GM12878 (cell line): Measurements from ENCODE around the gene DNAH9. TPM values are rescaled to one million over a fixed set of nuclear protein-coding genes. Genes with fewer than 3 reads are reported as not detected.

Experiments used
- ATAC-seq: fragments of 200-7000 bp; cut with Tn5 transposase; 3 replicates; pipeline ENCODE4 v1.9.1; 2020; ENCODE audit warnings: mild to moderate bottlenecking, moderate library complexity
- BruUV-seq: library from RNA; stranded (reverse); fragments of 400-500 nt; replicated peaks from 2 replicates; lab custom pipeline; 2021; lab: Mats Ljungman, UMichigan
- CTCF ChIA-PET: fragments of 300-600 bp; sonication (Branson Sonifier 250); formaldehyde crosslinking; extraction: SDS; loops from one replicate; lab custom pipeline; 2021; ENCODE audit warnings: inconsistent platforms; lab: Yijun Ruan, JAX
- POLR2A ChIA-PET: fragments of 350-600 bp; formaldehyde crosslinking; extraction: SDS; loops from one replicate; lab custom pipeline; 2021; ENCODE audit warnings: inconsistent platforms; lab: Charles Lee
- RAD21 ChIA-PET: fragments of 300-600 bp; sonication (Branson Sonifier 250); formaldehyde crosslinking; loops from one replicate; lab custom pipeline; 2023; ENCODE audit warnings: antibody characterized with exemption; ENCODE audit not compliant: unreplicated experiment; lab: Charles Lee
- SMC1A ChIA-PET: fragments of 300-600 bp; sonication (Branson Sonifier 250); formaldehyde crosslinking; loops from one replicate; lab custom pipeline; 2023; ENCODE audit not compliant: unreplicated experiment, uncharacterized antibody; lab: Charles Lee
- DNase-seq: peaks from one replicate; pipeline ENCODE4 v3.0.0-alpha.2; 2011; ENCODE audit warnings: low read depth, low spot score
- FAIRE-seq: peaks from 3 replicates; lab custom pipeline; 2011; peaks lifted over from hg19 to GRCh38; lab: Jason Lieb, UNC
- H2AFZ ChIP-seq: 2 replicates; pipeline ENCODE4 v1.6.0; 2011; ENCODE audit warnings: low read depth, low read length, control low read depth; ENCODE audit not compliant: control insufficient read depth
- H3K27ac ChIP-seq: 2 replicates; pipeline ENCODE4 v1.5.1; 2011; ENCODE audit warnings: control low read depth; ENCODE audit not compliant: control insufficient read depth, insufficient read depth
- H3K27me3 ChIP-seq, 2 experiments: replicated peaks in 1 of 2; 2 replicates each; pipeline versions ENCODE4 v1.6.0 to v1.6.1; 2011; ENCODE audit warnings: low read length in 1 of 2; ENCODE audit not compliant: control insufficient read depth in 2 of 2, insufficient read depth in 2 of 2
- H3K36me3 ChIP-seq, 2 experiments: 2 replicates each; pipeline ENCODE4 v1.5.1; 2011; ENCODE audit warnings: low read length in 1 of 2; ENCODE audit not compliant: control insufficient read depth in 2 of 2, insufficient read depth in 2 of 2
- H3K4me1 ChIP-seq: 2 replicates; pipeline ENCODE4 v1.6.1; 2011; ENCODE audit warnings: mild to moderate bottlenecking, low read length, moderate library complexity, mixed read lengths; ENCODE audit not compliant: control insufficient read depth, insufficient read depth
- H3K4me2 ChIP-seq: 2 replicates; pipeline ENCODE4 v1.6.0; 2011; ENCODE audit warnings: control low read depth; ENCODE audit not compliant: control insufficient read depth, insufficient read depth
- H3K4me3 ChIP-seq: fragments of 200-600 bp; sonication (generic); 2 replicates; pipeline ENCODE4 v1.5.1; 2016
- H3K79me2 ChIP-seq: 2 replicates; pipeline ENCODE4 v1.6.0; 2011; ENCODE audit warnings: low read length; ENCODE audit not compliant: control insufficient read depth, insufficient read depth
- H3K9ac ChIP-seq: 2 replicates; pipeline ENCODE4 v1.8.0; 2011; ENCODE audit warnings: low read length, control low read depth, mixed read lengths; ENCODE audit not compliant: control insufficient read depth, insufficient read depth
- H3K9me3 ChIP-seq: replicated peaks from 3 replicates; pipeline ENCODE4 v1.5.1; 2011; ENCODE audit warnings: mild to moderate bottlenecking, low read length; ENCODE audit not compliant: control insufficient read depth, insufficient read depth
- H4K20me1 ChIP-seq: 2 replicates; pipeline ENCODE4 v1.6.0; 2011; ENCODE audit not compliant: control insufficient read depth, insufficient read depth
- ATF2 ChIP-seq: IDR thresholded peaks from 2 replicates; pipeline ENCODE4 v1.6.1; 2012; ENCODE audit warnings: low read length, inconsistent platforms
- BRCA1 ChIP-seq: IDR thresholded peaks from 2 replicates; pipeline ENCODE4 v1.6.1; 2011; ENCODE audit warnings: low read depth, low read length, improper control_type of control experiment
- CHD2 ChIP-seq: IDR thresholded peaks from 2 replicates; pipeline ENCODE4 v1.6.1; 2011; ENCODE audit warnings: low read depth, low read length, improper control_type of control experiment, borderline replicate concordance
- E2F8 ChIP-seq: fragments of 450-650 bp; IDR thresholded peaks from 2 replicates; pipeline ENCODE4 v1.6.1; 2018; ENCODE audit warnings: mild to moderate bottlenecking, low read depth, moderate library complexity; ENCODE audit not compliant: partially characterized antibody
- MAX ChIP-seq: IDR thresholded peaks from 2 replicates; pipeline ENCODE4 v1.6.1; 2012; ENCODE audit warnings: low read depth, low read length, improper control_type of control experiment
- NFYB ChIP-seq: IDR thresholded peaks from 2 replicates; pipeline ENCODE4 v1.6.1; 2011; ENCODE audit warnings: low read depth, mild to moderate bottlenecking, low read length, improper control_type of control experiment, moderate library complexity; ENCODE audit not compliant: insufficient read depth
- PBX3 ChIP-seq: IDR thresholded peaks from 2 replicates; pipeline ENCODE4 v1.6.1; 2011; ENCODE audit warnings: mild to moderate bottlenecking, low read depth, low read length, moderate library complexity; ENCODE audit not compliant: insufficient replicate concordance
- RFX5 ChIP-seq: IDR thresholded peaks from 2 replicates; pipeline ENCODE4 v1.6.1; 2011; ENCODE audit warnings: low read depth, low read length, improper control_type of control experiment
- WGBS: methylation state at CpG from one replicate; pipeline ENCODE4 v1.1.6; 2016; ENCODE audit warnings: low lambda C conversion rate; ENCODE audit not compliant: insufficient replicate concordance, insufficient coverage; ENCODE audit errors: missing lambda C conversion rate; 5-methylcytosine and 5-hydroxymethylcytosine counted together
- in situ Hi-C: fragments of 300-500 bp; cut with MboI; formaldehyde crosslinking; loops from 9 replicates; pipeline ENCODE4 v1.14.3; 2018; ENCODE audit warnings: mixed read lengths
- intact Hi-C: fragments of 100-400 bp; cut with micrococcal nuclease; formaldehyde crosslinking; loops from one replicate; pipeline ENCODE4 v1.14.2; 2022; ENCODE audit not compliant: unreplicated experiment
- polyA plus RNA-seq, 11 experiments: library from polyadenylated mRNA; depleted of rRNA in 4 of 11; unstranded in 6 of 11; stranded (reverse) in 5 of 11; fragments of >200 nt; fragmentation: Nextera tagmentation in 4 of 11; fragmentation: Illumina TruSeq in 1 of 11; extraction: Ambion mirVana in 4 of 11; extraction: Trizol in 1 of 11; gene quantifications; 1 replicate in 1 of 11; 2 replicates in 10 of 11; pipeline versions ENCODE4 v1.2.1 to v1.2.3, GENCODE V29; 2011 to 2016; ENCODE audit warnings: inconsistent platforms in 2 of 11, missing spikeins in 2 of 11, low read depth in 1 of 11
- total RNA-seq, 4 experiments: library from RNA; depleted of rRNA in 3 of 4; stranded (reverse); fragments of >200 nt in 3 of 4; fragmentation: Illumina TruSeq in 1 of 4; extraction: Trizol in 1 of 4; gene quantifications; 2 replicates each; pipeline versions ENCODE4 v1.2.1 to v1.2.3, GENCODE V29; 2013 to 2021

Gene DNAH9
- total and polyA plus RNA-seq, 10 of the 15 experiments (the other 5 are each of a cell fraction or from before 2014, with no cell fraction given): 0.10 to 0.40 (median 0.19) TPM; not detected in 7

- no TSS peak for BruUV-seq
- ChIA-PET POLR2A (no interaction called here), SMC1A (no interaction called here), RAD21 (no interaction called here), CTCF (no interaction called here)
- in situ Hi-C loops: no loop called here
- intact Hi-C loops: no loop called here
- H3K79me2 ChIP-seq: no peaks in the 10 kb centered on the region
- no peaks in the 10 kb centered on the region for H3K9me3 ChIP-seq
- DNase-seq: no peak
- TF ChIP-seq BRCA1 (no peak), CHD2 (no peak), PBX3 (no peak), NFYB (no peak), ATF2 (no peak), RFX5 (no peak), MAX (no peak), E2F8 (no peak)
- H3K9ac ChIP-seq: no peak overlapping the region
- H3K4me2 ChIP-seq: no peak overlapping the region
- no peaks in the 10 kb centered on the region for H3K27me3 ChIP-seq
- no peak overlapping the region for H3K27ac ChIP-seq
- no peaks in the 10 kb centered on the region for H3K4me1 ChIP-seq
- no peak overlapping the region for H2AFZ ChIP-seq
- ATAC-seq: no peak
- H3K36me3 ChIP-seq: no peaks in the 10 kb centered on the region
- H4K20me1 ChIP-seq: no peaks in the 10 kb centered on the region
- 38% methylated on average over 11 of the region's 11 CpGs for whole genome bisulfite sequencing
- no peak overlapping the region for H3K4me3 ChIP-seq
- no peak for FAIRE-seq
These were observed 169.8 kb downstream of the DNAH9 start for GRCh38 chr17:11768106-11768505.
